MM.1S (cell line): ENCODE data around the gene TBX5.

Source experiments
- DNase-seq: peaks from one replicate; pipeline ENCODE4 v3.0.0-alpha.2; 2015
- H2AFZ ChIP-seq: fragments of 300-600 bp; sonication (generic); 2 replicates; pipeline ENCODE4 v1.6.0; 2016; ENCODE audit warnings: antibody characterized with exemption, low read length
- H3F3A ChIP-seq: fragments of 300-600 bp; sonication (generic); 2 replicates; pipeline ENCODE4 v1.6.1; 2016; ENCODE audit warnings: mild to moderate bottlenecking, antibody characterized with exemption, low read length, moderate library complexity, mixed read lengths; ENCODE audit not compliant: insufficient read depth
- H3K27ac ChIP-seq: fragments of 300-600 bp; sonication (generic); 2 replicates; pipeline ENCODE4 v1.5.1; 2016; ENCODE audit warnings: mild to moderate bottlenecking, low read length
- H3K27me3 ChIP-seq: fragments of 300-600 bp; sonication (generic); replicated peaks from 2 replicates; pipeline ENCODE4 v1.6.0; 2016; ENCODE audit warnings: low read length; ENCODE audit not compliant: insufficient read depth
- H3K36me3 ChIP-seq: fragments of 300-600 bp; sonication (generic); replicated peaks from 2 replicates; pipeline ENCODE4 v1.6.1; 2016; ENCODE audit warnings: mild to moderate bottlenecking, low read length, mixed read lengths; ENCODE audit not compliant: insufficient read depth
- H3K4me1 ChIP-seq: fragments of 300-600 bp; sonication (generic); 2 replicates; pipeline ENCODE4 v1.6.1; 2016; ENCODE audit warnings: low read length, mixed read lengths
- H3K4me2 ChIP-seq: fragments of 300-600 bp; sonication (generic); 2 replicates; pipeline ENCODE4 v1.6.0; 2016; ENCODE audit warnings: low read depth, low read length
- H3K4me3 ChIP-seq: fragments of 300-600 bp; sonication (generic); 2 replicates; pipeline ENCODE4 v1.5.1; 2016; ENCODE audit warnings: low read length, mixed read lengths
- H3K79me2 ChIP-seq: fragments of 300-600 bp; sonication (generic); 2 replicates; pipeline ENCODE4 v1.6.1; 2016; ENCODE audit warnings: mixed run types, low read length, mixed read lengths
- H3K9ac ChIP-seq: fragments of 300-600 bp; sonication (generic); 2 replicates; pipeline ENCODE4 v1.6.1; 2016; ENCODE audit warnings: low read length, mixed read lengths
- H3K9me2 ChIP-seq: fragments of 300-600 bp; sonication (generic); replicated peaks from 2 replicates; pipeline ENCODE4 v1.6.1; 2016; ENCODE audit warnings: mild to moderate bottlenecking, low read length, mixed read lengths; ENCODE audit not compliant: insufficient read depth
- H3K9me3 ChIP-seq: fragments of 300-600 bp; sonication (generic); replicated peaks from 2 replicates; pipeline ENCODE4 v1.6.1; 2016; ENCODE audit warnings: mild to moderate bottlenecking, low read length, mixed read lengths; ENCODE audit not compliant: insufficient read depth
- H4K20me1 ChIP-seq: fragments of 300-600 bp; sonication (generic); 2 replicates; pipeline ENCODE4 v1.6.1; 2016; ENCODE audit warnings: mild to moderate bottlenecking, low read length, moderate library complexity, mixed read lengths; ENCODE audit not compliant: insufficient read depth
- CTCF ChIP-seq: fragments of 300-600 bp; sonication (generic); IDR thresholded peaks from 2 replicates; pipeline ENCODE4 v1.5.1; 2016; ENCODE audit warnings: antibody characterized with exemption, low read length, mixed read lengths
- EZH2 ChIP-seq: fragments of 300-600 bp; sonication (generic); optimal IDR thresholded peaks from 2 replicates; pipeline ENCODE3; 2017; ENCODE audit warnings: low read depth, mild to moderate bottlenecking, antibody characterized with exemption, low read length, mixed read lengths
- EZH2phosphoT487 ChIP-seq: fragments of 300-600 bp; sonication (generic); IDR thresholded peaks from 2 replicates; pipeline ENCODE4 v1.6.1; 2018; ENCODE audit warnings: antibody characterized with exemption, low read length

Gene TBX5

GRCh38 chr12:114371733-114372132, 34.2 kb downstream of the TBX5 start:
- Histone ChIP-seq H3K9ac (no peak overlapping the region), H3K79me2 (no peaks in the 10 kb centered on the region), H3K4me2 (no peak overlapping the region), H3K4me1 (no peaks in the 10 kb centered on the region), H3K36me3 (no peaks in the 10 kb centered on the region), H3K4me3 (no peak overlapping the region), H3F3A (no peaks in the 10 kb centered on the region), H3K27me3 (no peaks in the 10 kb centered on the region), H3K9me2 (no peaks in the 10 kb centered on the region), H3K27ac (no peak overlapping the region), H3K9me3 (no peaks in the 10 kb centered on the region), H2AFZ (no peak overlapping the region), H4K20me1 (no peaks in the 10 kb centered on the region)
- TF ChIP-seq CTCF, result no peak
- no peak for TF ChIP-seq EZH2
- TF ChIP-seq EZH2phosphoT487, result no peak
- no peak for DNase-seq

- no peaks in the 10 kb centered on the region for H3F3A ChIP-seq
- no peak overlapping the region for H3K27ac ChIP-seq
- H3K4me2 ChIP-seq, result no peak overlapping the region
- no peaks in the 10 kb centered on the region for H3K9me2 ChIP-seq
- no peaks in the 10 kb centered on the region for H3K27me3 ChIP-seq
- H4K20me1 ChIP-seq, result no peaks in the 10 kb centered on the region
- DNase-seq, result no peak
- H2AFZ ChIP-seq, result no peak overlapping the region
- H3K36me3 ChIP-seq, result no peaks in the 10 kb centered on the region
- no peak overlapping the region for H3K4me3 ChIP-seq
- H3K4me1 ChIP-seq, result no peaks in the 10 kb centered on the region
- H3K79me2 ChIP-seq, result no peaks in the 10 kb centered on the region
- H3K9ac ChIP-seq, result no peak overlapping the region
- no peak for TF ChIP-seq CTCF
- TF ChIP-seq EZH2phosphoT487, result no peak
- no peak for TF ChIP-seq EZH2
- no peaks in the 10 kb centered on the region for H3K9me3 ChIP-seq
These were observed 34.7 kb downstream of the TBX5 start for GRCh38 chr12:114371250-114371649.

GRCh38 chr12:114368685-114369452, 37.1 kb downstream of the TBX5 start:
- no peak for DNase-seq
- no peak overlapping the region for H3K4me3 ChIP-seq
- H3F3A ChIP-seq, result no peaks in the 10 kb centered on the region

More at GRCh38 chr12:114368685-114369452, 37.1 kb downstream of the TBX5 start:
- Histone ChIP-seq H3K27me3 (no peaks in the 10 kb centered on the region), H3K79me2 (no peaks in the 10 kb centered on the region), H3K27ac (no peak overlapping the region), H3K4me2 (no peak overlapping the region), H3K4me1 (no peaks in the 10 kb centered on the region), H3K9me3 (no peaks in the 10 kb centered on the region), H3K36me3 (no peaks in the 10 kb centered on the region), H2AFZ (no peak overlapping the region), H3K9me2 (no peaks in the 10 kb centered on the region), H4K20me1 (no peaks in the 10 kb centered on the region), H3K9ac (no peak overlapping the region)
- TF ChIP-seq CTCF, result no peak
- no peak for TF ChIP-seq EZH2
